Right renal pelvis (tissue), 4 donors: ENCODE results near the gene OXT. TPM values are rescaled to one million over a fixed set of nuclear protein-coding genes. Genes with fewer than 3 reads are reported as not detected.

ENCODE experiments used
- DNase-seq, 4 donors: peaks; one replicate each; pipeline ENCODE4 v3.0.0-alpha.2; 2013; ENCODE audit warnings: low read depth in 4 of 4, low spot score in 3 of 4, missing footprints in 1 of 4
- polyA plus RNA-seq, 4 donors: library from polyadenylated mRNA; unstranded; fragments of 120-200 nt; gene quantifications; one replicate each; pipeline ENCODE4 v1.2.1, GENCODE V29; 2013; ENCODE audit not compliant: insufficient read length in 4 of 4

The OXT gene
- polyA plus RNA-seq, 4 donors, result 0.54 to 1.0 (median 0.69) TPM; not detected in 1

DNA sequence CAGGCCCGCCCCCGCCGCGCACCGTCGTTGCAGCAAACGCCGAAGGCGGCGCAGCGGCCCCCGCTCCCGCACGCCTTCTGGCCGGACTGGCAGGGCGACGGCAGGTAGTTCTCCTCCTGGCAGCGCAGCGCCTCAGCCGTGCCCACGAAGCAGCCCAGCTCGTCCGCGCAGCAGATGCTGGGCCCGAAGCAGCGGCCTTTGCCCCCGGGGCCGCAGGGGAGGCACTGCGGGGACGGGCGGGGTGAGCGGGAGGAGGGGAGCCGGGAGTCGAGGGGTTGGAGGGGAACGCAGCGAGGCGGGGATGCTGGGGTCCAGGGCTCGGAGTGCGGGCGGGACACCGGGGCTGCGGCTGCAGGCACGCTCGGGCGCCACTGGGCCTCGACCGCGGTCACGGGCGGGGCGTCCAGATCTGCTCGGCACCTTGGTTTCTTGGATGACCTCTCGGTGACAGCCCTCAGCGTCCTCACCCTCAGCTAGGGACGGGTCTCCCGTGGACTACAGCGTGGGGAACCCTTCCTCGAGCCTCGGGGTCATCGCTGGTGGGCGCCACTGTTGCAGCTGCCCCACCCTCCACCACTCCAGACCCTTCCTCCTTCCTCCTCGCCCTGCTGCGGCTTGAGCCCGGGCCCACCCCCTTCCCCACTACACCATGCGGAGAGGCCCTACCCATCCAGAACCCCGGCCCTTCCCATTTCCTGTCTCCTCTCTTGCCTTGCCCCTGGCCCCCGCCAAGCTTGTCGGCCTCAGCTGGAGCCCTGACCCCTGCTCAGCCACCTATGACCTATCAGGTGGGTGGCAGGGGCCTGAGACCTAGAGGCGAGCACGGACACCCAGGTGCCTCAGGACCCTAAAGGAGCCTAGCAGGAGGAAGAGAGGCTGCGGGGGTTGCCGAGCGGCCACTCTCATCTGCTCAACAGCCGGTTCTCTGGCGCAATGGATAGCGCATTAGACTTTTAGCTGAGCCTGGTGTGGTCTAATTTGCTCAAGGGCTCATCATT is 11.8 kb downstream of the OXT start:
- DNase-seq, result no peak

DNA sequence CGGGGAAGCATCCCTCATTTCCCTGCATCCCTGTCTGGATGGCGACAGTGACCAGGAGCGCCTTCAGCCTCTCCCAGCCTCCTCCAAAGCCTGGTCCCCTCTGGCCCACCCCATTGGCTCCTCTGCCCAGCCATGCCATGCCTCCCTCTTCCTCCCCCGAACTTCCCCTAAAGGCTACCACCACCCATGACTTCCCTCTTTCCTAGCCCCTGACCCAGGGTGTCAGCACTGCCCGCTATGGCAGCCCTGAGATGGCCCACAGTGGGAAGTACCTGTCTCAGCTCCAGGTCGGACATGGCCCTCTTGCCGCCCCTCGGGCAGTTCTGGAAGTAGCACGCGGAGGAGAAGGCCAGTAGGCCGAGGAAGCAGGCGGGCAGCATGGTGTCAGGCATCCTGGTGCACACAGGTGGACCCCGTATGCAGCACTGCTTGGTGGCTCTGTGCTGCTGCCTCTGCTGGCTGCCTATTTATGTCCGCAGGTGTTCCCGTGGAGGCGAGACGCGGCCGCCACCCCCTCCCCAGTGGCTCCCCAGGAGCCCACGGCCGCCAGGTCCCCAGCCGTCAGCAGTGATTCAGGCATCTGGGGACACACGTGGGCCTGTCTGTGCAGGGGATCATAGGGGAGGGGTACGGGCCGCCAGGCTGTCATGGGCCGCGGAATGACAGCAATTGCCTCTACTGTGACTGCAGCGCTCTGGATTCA is 13.0 kb downstream of the OXT start, which contains the start of gene AVP:
Gene AVP, minus strand, starts transcription at position 442 of the 703 bp plus-strand sequence. Its CDS starts 50 bp downstream, at position 392.
- DNase-seq, result no peak

DNA sequence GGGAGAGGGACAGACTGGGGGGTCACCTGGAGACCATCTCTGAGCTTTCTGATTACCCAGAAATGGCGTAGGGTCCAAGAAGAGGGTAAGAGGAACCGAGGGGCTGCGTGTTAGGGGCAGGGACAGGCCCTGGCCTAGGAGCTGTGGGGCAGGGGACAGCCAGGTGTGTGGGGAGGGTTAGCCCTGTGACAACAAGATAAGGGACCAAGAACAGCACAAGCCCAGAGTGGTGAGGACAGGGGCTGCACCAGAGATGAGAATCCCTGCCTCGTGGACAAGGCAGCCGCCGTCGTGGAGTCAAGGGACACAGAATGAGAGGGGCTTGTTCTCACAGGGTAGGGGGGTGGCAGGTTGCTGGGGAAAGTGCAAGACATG is 13.6 kb downstream of the OXT start:
- DNase-seq, result no peak

DNA sequence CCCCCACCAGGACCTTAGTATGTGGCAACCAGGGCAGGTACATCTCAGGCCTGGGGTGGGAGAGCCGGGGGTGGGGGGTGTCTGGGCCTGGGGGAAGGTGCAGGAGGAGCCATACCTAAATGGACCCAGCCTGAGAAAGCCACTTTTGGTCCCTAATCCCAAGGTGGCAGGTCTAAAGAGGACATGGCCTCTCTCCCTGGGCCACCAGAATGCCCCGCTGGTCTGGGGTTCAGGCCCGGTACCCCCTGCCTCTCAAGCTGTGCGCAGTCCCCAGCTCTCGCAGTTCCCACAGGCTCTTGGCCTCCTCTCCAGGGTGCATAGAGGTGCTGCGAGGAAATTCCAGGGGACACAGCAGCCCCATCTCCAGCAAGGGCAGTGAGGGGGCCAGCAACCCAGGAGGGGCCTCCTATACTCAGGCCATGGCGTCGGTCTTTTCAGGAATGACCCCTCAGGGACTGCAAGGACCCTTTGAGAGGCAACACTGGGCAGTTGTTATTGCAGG is 14.2 kb downstream of the OXT start:
- DNase-seq, result no peak

DNA sequence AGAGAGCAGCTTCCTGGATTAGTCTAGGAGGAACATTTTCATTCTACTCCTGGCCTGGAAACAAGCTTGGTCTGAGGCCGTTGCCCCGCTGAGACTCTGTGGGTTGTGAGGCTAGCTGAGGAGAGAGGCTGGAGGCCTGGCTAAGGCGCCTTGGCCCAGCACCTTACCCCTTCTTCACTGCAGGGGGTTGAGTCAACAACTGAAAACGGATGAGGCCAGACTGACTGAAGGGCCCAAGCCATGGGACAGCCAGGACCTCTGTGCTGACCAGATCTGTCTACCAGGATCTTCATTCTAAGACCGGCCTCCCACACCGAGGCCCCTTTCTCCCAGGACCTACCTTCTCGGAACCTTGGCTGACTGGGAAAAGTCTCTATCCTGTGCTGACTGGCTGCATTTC is 16.6 kb downstream of the OXT start:
- DNase-seq, result no peak

DNA sequence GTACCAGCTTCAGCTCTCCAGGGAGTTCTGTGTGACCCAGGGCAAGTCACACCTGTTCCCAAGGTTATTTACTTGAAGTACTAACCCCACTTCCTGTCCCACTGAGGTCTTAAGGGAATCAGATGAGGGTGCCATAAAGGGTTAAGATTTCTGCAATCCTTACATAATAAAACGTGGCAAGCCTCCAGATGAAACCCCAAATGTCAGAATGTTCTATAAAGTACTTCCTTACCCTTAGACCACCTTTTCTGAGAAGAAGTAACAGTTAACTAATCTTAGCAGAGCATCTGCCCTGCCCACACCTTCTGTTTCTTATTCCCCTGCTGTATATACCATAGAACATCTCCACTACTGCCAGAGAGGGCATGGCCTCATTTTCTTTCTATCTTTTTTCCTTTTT is 19.1 kb downstream of the OXT start:
- DNase-seq, result no peak

DNA sequence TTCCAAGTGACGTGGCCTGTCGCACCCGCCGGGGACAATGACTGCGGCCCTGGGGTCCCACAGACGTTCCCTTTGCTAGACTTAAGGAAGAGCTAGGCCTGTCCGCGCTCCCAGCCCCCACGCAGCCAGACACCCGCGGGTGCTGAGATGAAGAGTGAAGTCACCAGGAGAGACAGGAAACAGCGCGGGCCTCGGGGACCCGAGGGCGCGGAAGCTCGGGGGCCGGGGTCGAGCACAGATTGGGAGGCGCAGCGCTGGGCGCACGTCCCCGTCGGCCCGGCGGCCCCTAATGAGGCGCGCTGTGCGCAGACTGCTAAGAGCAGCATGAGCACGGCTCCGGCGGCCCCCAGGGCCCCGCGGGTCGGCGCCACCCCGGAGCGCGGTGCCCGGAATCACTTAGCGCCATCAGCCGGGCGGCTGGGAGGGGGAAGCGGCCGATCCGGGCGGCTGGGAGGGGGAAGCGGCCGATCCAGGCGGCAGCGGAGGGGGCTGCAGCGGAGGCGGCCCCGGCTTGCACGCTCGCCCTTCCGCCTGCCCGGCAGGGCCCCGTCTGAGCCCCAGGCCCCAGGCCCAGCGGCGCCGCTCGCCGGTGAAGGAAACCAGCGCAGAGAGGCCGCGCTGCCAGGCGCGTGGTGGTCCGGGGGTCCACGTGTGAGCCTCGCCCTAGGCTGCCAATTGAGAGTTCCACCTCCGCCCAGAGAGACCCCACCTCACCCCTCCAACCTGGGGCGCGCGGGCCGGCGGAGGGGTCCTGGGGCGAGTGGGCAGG is 21.4 kb downstream of the OXT start:
- DNase-seq, result no peak

DNA sequence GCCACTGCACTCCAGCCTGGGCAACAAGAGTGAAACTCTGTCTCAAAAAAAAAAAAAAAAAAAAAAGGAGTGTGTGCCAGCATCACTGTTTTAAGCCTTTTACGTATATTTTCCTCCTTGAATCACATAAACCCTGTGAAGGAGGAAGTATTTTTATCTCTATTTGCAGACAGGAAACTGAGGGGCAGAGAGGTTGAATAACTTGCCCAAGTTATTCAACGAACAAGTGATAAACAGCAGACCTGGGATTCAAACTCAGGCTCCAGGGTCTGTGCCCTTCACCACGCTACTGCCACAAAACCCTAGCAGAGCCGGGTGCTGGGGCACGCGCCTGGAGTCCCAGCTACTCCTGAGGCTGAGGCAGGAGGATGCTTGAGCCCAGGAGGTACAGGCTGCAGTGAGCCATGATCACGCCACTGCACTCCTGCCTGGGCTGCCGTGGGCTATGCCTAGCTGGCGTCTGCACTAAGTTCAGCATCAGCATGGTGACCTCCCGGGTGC is 22.5 kb downstream of the OXT start:
- DNase-seq, result no peak

DNA sequence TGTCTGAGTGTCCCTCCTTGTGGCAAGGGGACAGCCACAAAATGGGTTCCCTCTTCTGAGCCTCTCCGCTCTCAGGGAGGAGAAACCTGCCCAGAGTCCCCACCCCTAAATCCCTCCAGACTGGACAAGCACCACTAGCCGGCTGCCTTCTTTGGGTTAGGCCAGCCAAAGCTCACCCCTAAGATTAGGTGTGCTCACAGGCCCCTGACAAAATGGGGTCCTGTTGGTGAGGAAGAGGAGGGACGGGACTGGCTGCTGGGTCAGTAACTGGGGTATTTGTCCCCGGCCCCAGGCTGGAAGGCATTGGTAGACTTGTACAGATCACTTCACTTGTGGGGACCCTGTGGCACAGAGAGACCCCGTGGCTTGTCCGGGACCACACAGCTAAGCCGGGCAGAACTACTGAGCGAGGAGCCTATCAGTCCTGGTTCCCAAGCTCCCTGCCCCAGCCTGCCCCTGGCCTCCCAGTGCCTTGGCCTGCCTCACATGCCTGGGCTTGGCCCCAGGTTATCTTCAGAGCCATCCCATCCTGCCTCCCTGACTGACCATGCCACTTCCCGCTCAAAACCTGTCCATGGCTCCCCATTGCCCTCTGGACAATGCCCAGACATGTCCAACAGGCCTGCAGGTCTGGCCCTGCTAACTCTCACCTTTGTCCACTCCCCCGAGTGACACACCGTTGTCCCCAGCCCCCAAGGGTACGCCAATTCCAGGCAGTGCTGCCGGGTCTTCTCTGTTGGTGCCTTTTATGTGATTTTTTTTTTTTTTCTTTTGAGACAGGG is 23.6 kb downstream of the OXT start:
- DNase-seq, result no peak

DNA sequence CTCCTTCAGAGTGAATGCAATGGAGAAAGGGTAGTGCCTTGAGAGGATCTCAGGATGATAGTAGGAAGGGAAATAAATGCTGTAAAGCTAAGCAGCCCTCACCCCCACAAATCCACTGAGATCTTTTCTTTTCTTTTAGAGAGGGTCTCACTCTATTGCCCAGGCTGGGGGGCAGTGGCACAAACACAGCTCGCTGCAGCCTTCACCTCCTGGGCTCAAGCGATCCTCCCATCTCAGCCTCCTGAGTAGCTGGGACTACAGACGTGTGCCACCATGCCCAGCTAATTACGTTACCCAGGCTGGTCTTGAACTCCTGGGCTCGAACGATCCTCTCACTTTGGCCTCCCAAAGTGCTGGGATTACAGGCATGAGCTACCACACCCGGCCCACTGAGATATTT is 29.1 kb downstream of the OXT start:
- no peak for DNase-seq

DNA sequence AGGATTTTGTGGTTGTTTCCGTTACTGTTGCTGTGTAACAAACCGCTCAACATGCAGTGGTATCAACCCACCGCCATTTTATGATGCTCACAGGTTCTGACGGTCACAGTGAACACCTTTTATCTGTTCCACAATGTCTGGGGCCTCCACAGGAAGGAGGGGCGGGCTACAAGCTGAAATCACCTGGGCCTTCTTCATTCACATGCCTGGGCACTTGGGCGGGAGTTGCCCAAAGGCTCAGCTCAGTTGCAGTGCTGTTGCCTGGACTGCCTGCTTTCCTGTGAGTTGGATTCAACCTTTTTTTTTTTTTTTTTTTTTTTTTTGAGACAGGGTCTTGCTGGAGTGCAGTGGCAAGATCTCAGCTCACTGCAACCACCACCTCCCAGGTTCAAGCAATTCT is 29.8 kb downstream of the OXT start:
- DNase-seq, result no peak

DNA sequence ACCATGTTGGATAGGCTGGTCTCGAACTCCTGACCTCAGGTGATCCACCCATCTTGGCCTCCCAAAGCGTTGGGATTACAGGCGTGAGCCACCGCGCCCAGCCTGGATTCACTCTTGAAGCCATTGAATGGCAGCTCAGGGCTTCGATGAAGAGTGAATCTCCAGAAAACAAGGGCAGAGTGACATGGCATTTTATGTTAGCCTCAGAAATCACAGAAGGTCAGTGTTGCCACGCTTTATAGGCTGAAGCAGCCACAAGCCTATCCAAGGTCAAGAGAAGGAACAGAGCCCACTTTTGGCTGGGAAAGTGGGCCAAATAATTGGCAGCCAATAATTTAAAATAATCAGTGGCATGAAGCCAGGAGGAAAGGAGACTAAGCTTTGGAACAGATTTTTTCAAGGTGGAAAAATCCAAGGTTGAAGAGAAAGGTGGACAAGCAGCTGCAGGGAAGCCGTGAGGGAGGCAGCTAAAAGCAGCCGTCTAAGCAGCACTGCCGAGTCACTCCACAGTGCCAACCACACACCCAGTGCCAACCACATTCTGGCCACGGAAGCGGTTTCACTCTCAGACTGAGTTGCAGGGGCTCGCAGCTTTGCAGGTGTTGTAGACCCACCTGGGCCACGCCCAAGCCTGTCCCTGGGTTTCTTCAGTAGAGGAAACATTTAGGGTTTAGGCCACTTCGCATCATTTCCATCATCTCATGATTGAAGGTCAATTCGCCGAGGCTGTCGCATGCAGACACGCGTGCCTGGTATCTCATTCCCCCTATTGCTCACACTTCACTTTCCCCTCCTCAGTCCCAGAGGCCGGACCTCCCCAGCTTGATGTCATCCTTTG is 30.5 kb downstream of the OXT start:
- no peak for DNase-seq

DNA sequence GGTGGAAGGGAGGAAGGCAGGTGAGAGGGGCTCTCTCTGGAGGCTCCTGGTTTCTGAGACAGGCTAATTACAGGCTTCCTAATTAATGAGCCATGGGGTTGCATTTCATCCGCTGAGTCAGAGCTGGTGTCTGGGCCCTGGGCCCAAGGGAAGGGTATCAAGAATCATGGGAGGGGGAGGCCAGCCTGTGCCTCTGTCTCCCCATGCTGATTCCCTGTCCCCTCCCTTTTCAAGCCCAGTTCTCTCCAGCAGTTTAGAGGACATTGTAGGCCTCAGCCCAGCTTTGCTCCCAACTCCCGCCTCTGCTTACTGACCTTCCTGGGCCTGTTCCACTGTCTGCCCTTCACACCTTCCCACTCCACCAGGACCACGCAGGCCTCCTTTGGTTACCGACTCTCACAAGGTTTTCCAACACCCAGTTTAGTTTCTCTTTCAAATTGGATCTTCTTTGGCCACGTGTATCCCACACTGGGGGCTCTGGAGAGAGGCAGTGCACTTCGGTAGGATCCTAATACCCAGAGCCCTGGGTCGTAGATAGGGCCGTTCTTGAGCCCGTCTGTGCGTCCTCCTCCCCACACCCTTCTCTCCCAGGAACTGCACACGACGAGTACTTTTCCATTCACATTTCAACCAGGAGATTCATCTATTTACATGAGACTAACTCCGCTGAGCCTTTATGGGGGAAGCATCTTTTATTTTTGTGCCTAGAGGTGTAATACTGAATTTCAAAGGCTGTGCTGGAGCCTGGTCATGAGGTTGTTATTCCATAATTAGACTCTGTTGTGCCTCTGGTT is 31.4 kb downstream of the OXT start:
- DNase-seq, result no peak

DNA sequence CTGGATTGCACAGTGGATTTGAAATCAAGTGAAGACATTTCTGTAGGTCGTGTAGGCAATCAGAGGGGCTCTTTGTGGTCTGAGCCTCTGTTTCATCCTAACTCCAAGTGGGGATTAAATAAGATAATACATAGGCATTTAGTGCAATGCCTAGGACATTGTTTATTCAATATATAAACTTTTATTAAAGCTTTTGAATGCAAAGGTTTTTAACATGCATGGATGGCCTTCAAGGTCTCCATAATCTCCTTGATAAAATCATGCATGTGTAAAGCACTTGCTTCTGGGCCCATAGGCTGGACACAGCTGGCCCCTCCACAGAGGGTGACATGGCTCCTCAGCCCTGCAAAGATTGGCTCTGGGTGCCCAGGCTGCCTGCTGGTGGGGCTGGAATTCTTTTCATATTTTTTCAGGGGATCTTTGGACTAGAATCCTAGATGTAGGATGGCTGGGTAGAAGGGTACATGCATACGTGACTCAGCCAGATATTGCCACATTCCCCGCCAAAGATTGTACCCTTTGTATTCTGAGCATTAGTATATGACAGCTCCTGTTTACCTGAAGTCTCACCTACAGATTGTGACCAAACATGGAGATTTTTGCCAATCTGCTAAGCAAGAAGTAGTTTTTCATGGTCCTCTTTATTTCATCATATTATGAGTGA is 32.1 kb downstream of the OXT start:
- no peak for DNase-seq

DNA sequence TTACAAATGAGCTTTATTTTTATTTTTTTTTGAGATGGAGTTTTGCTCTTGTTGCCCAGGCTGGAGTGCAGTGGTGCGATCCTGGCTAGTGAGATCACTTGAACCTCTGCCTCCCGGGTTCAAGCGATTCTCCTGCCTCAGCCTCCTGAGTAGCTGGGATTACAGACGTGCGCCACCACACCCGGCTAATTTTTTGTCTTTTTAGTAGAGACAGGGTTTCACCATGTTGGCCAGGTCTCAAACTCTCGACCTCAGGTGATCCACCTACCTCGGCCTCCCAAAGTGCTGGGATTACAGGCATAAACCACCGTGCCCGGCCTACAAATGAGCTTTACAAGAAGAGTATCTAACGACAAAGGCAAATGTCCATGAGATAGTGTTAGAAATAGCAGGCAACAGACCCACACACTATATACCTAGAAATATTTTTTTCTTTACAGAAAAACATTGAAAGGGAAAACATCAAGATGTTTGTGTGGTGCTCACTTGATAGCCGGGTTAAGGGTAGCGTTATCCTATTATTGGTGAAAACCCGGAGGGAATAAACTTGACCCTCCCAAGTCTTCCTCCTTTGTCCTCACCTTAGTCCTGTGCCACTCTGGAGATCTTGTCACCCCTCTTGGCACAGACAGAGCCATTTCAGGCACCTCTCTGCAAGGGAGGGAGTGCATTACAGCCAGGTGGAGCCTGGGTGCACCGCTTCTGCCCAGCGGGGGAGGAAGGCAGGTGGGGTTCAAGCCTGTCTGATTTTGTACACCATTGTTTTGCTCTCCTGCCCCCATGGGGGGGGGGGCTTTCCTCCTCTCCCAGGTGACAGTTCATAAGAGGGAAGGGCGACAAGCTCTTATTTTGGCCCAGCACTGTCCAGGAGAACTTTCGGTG is 34.1 kb downstream of the OXT start:
- no peak for DNase-seq

DNA sequence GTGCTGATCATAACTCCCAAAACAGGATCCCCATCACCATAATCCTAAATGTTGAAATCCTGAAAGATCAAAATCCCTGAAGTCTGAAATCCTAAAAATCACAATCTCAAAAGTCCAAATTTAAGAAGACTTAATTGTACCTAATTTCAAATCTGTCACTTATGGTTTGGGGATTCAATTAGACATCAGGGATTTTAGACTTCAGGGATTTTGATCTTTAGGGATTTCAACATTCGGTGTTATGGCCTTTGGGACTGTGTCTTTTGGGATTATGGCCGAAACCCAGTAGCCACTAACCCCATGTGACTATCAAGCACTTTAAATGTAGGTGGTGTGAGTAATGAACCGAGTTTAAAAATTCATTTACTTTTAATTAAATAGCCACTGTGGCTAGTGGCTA is 34.8 kb downstream of the OXT start:
- DNase-seq, result no peak
